ENCODE measurements around the gene ARHGEF7.
"Not testable (repeated sequence)": the region's sequence is repeated elsewhere in the genome, so short reads cannot be mapped to it uniquely, and the experiment has no call there.

Gene ARHGEF7

GRCh38 chr13:111115061-111115964 is at the start of gene ARHGEF7:
TSS of gene ARHGEF7 (plus strand) at chr13:111115310. CDS start at chr13:111115527, 217 bp downstream.
- DNase-seq (ENCODE audit: low spot score), result peak; percentile 35

- DNase-seq (ENCODE audit: low spot score), result no peak
Measured at GRCh38 chr13:111065698-111066097, 49.4 kb upstream of the ARHGEF7 start.

- DNase-seq (ENCODE audit: low spot score), result no peak
Measured at GRCh38 chr13:111066544-111066943, 48.6 kb upstream of the ARHGEF7 start.

- DNase-seq (ENCODE audit: low spot score), result no peak
Measured at GRCh38 chr13:111068009-111068350, 47.1 kb upstream of the ARHGEF7 start.

GRCh38 chr13:111071120-111071519 is 44.0 kb upstream of the ARHGEF7 start:
- not testable (repeated sequence) for DNase-seq (ENCODE audit: low spot score)

- not testable (repeated sequence) for DNase-seq (ENCODE audit: low spot score)
Measured at GRCh38 chr13:111071526-111071925, 43.6 kb upstream of the ARHGEF7 start.

- no peak for DNase-seq (ENCODE audit: low spot score)
Measured at GRCh38 chr13:111074826-111075225, 40.3 kb upstream of the ARHGEF7 start.

GRCh38 chr13:111076155-111077013 is 38.7 kb upstream of the ARHGEF7 start:
- no peak for DNase-seq (ENCODE audit: low spot score)

- no peak for DNase-seq (ENCODE audit: low spot score)
Measured at GRCh38 chr13:111079375-111079774, 35.7 kb upstream of the ARHGEF7 start.

- no peak for DNase-seq (ENCODE audit: low spot score)
Measured at GRCh38 chr13:111080642-111081041, 34.5 kb upstream of the ARHGEF7 start.

GRCh38 chr13:111082240-111082639 is 32.9 kb upstream of the ARHGEF7 start:
- DNase-seq (ENCODE audit: low spot score), result no peak

- not testable (repeated sequence) for DNase-seq (ENCODE audit: low spot score)
Measured at GRCh38 chr13:111082769-111083168, 32.3 kb upstream of the ARHGEF7 start.

GRCh38 chr13:111083693-111084092 is 31.4 kb upstream of the ARHGEF7 start:
- not testable (repeated sequence) for DNase-seq (ENCODE audit: low spot score)

- no peak for DNase-seq (ENCODE audit: low spot score)
Measured at GRCh38 chr13:111090169-111090568, 24.9 kb upstream of the ARHGEF7 start.

- no peak for DNase-seq (ENCODE audit: low spot score)
Measured at GRCh38 chr13:111092685-111093084, 22.4 kb upstream of the ARHGEF7 start.

- no peak for DNase-seq (ENCODE audit: low spot score)
Measured at GRCh38 chr13:111093136-111093535, 22.0 kb upstream of the ARHGEF7 start.

GRCh38 chr13:111093634-111094033 is 21.5 kb upstream of the ARHGEF7 start:
- DNase-seq (ENCODE audit: low spot score), result no peak

GRCh38 chr13:111095031-111095840 is 19.9 kb upstream of the ARHGEF7 start:
- DNase-seq (ENCODE audit: low spot score), result no peak

GRCh38 chr13:111095911-111096501 is 19.1 kb upstream of the ARHGEF7 start:
- DNase-seq (ENCODE audit: low spot score), result no peak

- no peak for DNase-seq (ENCODE audit: low spot score)
Measured at GRCh38 chr13:111099290-111099689, 15.8 kb upstream of the ARHGEF7 start.

- no peak for DNase-seq (ENCODE audit: low spot score)
Measured at GRCh38 chr13:111110054-111110453, 5.1 kb upstream of the ARHGEF7 start.
